ENCODE results near the gene SFT2D2.

- no peak for TF ChIP-seq CTCF (IDR thresholded peaks at IDR 0.05; ENCODE audit: insufficient read depth, low read length)
- no peak for TF ChIP-seq POLR2AphosphoS5 (IDR thresholded peaks at IDR 0.05; ENCODE audit: low read depth)
Observed at GRCh38 chr1:168266644-168267186, 40.9 kb downstream of the SFT2D2 start.
